Measurements from ENCODE around the gene MTUS2. TPM values are rescaled to one million over a fixed set of nuclear protein-coding genes. Genes with fewer than 3 reads are reported as not detected.

The MTUS2 gene
- total RNA-seq, 1 donor from 2014 or later: 0.67 TPM

GRCh38 chr13:29524176-29524575 lies 704.0 kb downstream of the MTUS2 start:
- Mint-ChIP-seq H3K27me3 (ENCODE audit: insufficient read depth, low read depth) (peaks cover 2% of the 10 kb centered on the region), H3K4me1 (peaks cover 23% of the 10 kb centered on the region), H3K36me3 (peaks cover 29% of the 10 kb centered on the region), H3K27ac (no peak overlapping the region), H3K9me3 (no peaks in the 10 kb centered on the region), H3K4me3 (peak overlapping the region; percentile 33)
- H2AFZ ChIP-seq (replicated peaks): no peak overlapping the region
- TF ChIP-seq, protein P1, sequence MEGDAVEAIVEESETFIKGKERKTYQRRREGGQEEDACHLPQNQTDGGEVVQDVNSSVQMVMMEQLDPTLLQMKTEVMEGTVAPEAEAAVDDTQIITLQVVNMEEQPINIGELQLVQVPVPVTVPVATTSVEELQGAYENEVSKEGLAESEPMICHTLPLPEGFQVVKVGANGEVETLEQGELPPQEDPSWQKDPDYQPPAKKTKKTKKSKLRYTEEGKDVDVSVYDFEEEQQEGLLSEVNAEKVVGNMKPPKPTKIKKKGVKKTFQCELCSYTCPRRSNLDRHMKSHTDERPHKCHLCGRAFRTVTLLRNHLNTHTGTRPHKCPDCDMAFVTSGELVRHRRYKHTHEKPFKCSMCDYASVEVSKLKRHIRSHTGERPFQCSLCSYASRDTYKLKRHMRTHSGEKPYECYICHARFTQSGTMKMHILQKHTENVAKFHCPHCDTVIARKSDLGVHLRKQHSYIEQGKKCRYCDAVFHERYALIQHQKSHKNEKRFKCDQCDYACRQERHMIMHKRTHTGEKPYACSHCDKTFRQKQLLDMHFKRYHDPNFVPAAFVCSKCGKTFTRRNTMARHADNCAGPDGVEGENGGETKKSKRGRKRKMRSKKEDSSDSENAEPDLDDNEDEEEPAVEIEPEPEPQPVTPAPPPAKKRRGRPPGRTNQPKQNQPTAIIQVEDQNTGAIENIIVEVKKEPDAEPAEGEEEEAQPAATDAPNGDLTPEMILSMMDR (IDR thresholded peaks at IDR 0.05): no peak
- TF ChIP-seq EZH2 (IDR thresholded peaks at IDR 0.05) (no peak), EZH2phosphoT487 (IDR thresholded peaks at IDR 0.05) (no peak)
- H3K4me1 ChIP-seq: no peaks in the 10 kb centered on the region
- H3K4me2 ChIP-seq: no peak overlapping the region
- no peak overlapping the region for H3K9ac ChIP-seq
- no peaks in the 10 kb centered on the region for H4K20me1 ChIP-seq (ENCODE audit: low read depth)
- H3K27ac ChIP-seq: no peak overlapping the region
- no peaks in the 10 kb centered on the region for H3K27me3 ChIP-seq
- H3K79me2 ChIP-seq (ENCODE audit: low read depth): no peaks in the 10 kb centered on the region
- H3K9me3 ChIP-seq (ENCODE audit: low read depth): no peaks in the 10 kb centered on the region
- no peak for DNase-seq (ENCODE audit: low spot score)
- no peak overlapping the region for H3K4me3 ChIP-seq
- no peaks in the 10 kb centered on the region for H3F3A ChIP-seq (ENCODE audit: low read depth)
- H3K36me3 ChIP-seq: no peaks in the 10 kb centered on the region

- H3K4me1 ChIP-seq: no peaks in the 10 kb centered on the region
- no peaks in the 10 kb centered on the region for H4K20me1 ChIP-seq (ENCODE audit: low read depth)
- Mint-ChIP-seq H3K27me3 (ENCODE audit: insufficient read depth, low read depth) (peaks cover 2% of the 10 kb centered on the region), H3K4me1 (peaks cover 23% of the 10 kb centered on the region), H3K9me3 (no peaks in the 10 kb centered on the region), H3K27ac (no peak overlapping the region), H3K36me3 (peaks cover 32% of the 10 kb centered on the region), H3K4me3 (peak overlapping the region; percentile 33)
- H3K9ac ChIP-seq: no peak overlapping the region
- no peak overlapping the region for H2AFZ ChIP-seq (replicated peaks)
- no peaks in the 10 kb centered on the region for H3K79me2 ChIP-seq (ENCODE audit: low read depth)
- no peak for DNase-seq (ENCODE audit: low spot score)
- no peak overlapping the region for H3K27ac ChIP-seq
- no peaks in the 10 kb centered on the region for H3F3A ChIP-seq (ENCODE audit: low read depth)
- no peaks in the 10 kb centered on the region for H3K9me3 ChIP-seq (ENCODE audit: low read depth)
- no peak overlapping the region for H3K4me3 ChIP-seq
- H3K27me3 ChIP-seq: no peaks in the 10 kb centered on the region
- H3K36me3 ChIP-seq: no peaks in the 10 kb centered on the region
- TF ChIP-seq EZH2phosphoT487 (IDR thresholded peaks at IDR 0.05) (no peak), EZH2 (IDR thresholded peaks at IDR 0.05) (no peak)
- TF ChIP-seq, protein P1 (IDR thresholded peaks at IDR 0.05): no peak
- no peak overlapping the region for H3K4me2 ChIP-seq
Observed at GRCh38 chr13:29524641-29525040, 704.5 kb downstream of the MTUS2 start.

DNA sequence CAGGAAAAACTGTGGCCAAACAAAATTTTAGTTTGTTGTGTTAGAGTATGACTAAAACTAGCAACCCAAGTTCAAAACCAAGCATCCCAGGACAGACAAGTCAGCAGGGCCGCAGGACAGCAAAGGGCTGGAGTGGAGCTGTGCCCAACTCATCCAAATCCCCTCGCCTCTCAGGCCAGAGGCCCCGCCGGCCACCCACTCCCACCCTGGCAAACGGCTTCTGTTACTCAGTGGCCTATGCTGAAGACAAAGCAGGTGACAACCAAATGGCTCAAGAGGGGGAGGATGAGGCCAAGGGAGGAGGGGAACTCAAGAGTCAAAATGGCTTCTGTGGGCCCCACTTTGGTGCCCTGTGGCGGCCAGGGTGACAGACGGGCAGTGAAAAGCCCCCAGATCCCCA lies 705.6 kb downstream of the MTUS2 start:
- Histone ChIP-seq H3K4me2 (no peak overlapping the region), H3F3A (ENCODE audit: low read depth) (no peaks in the 10 kb centered on the region), H3K27ac (no peak overlapping the region), H3K9ac (no peak overlapping the region), H3K4me1 (no peaks in the 10 kb centered on the region), H3K79me2 (ENCODE audit: low read depth) (no peaks in the 10 kb centered on the region), H2AFZ (replicated peaks) (no peak overlapping the region), H4K20me1 (ENCODE audit: low read depth) (no peaks in the 10 kb centered on the region), H3K27me3 (no peaks in the 10 kb centered on the region), H3K9me3 (ENCODE audit: low read depth) (no peaks in the 10 kb centered on the region), H3K36me3 (no peaks in the 10 kb centered on the region), H3K4me3 (no peak overlapping the region)
- TF ChIP-seq EZH2 (IDR thresholded peaks at IDR 0.05) (no peak), EZH2phosphoT487 (IDR thresholded peaks at IDR 0.05) (no peak)
- TF ChIP-seq, protein P1 (IDR thresholded peaks at IDR 0.05): no peak
- Mint-ChIP-seq H3K27me3 (ENCODE audit: insufficient read depth, low read depth) (peaks cover 2% of the 10 kb centered on the region), H3K4me1 (peaks cover 25% of the 10 kb centered on the region), H3K9me3 (no peaks in the 10 kb centered on the region), H3K4me3 (no peak overlapping the region), H3K36me3 (peaks cover 37% of the 10 kb centered on the region), H3K27ac (peak overlapping the region; percentile 53)
- DNase-seq (ENCODE audit: low spot score): no peak

Measured in neural progenitor cell (in vitro differentiated cells).